HCT116 (cell line): ENCODE measurements around the gene TNIK.

Experiments
- ATF3 ChIP-seq: IDR thresholded peaks from 2 replicates; pipeline ENCODE4 v1.6.1; 2012
- CBX3 ChIP-seq: IDR thresholded peaks from 2 replicates; pipeline ENCODE4 v1.6.1; 2012; ENCODE audit warnings: low read depth
- CTCF ChIP-seq, 3 experiments: fragments of 200-600 bp in 1 of 3; sonication (generic) in 1 of 3; IDR thresholded peaks in 2 of 3; conservative IDR thresholded peaks in 1 of 3; 2 replicates each; pipeline ENCODE4 v1.5.1; 2012 to 2017; ENCODE audit warnings: low read depth in 2 of 3, low read length in 2 of 3, antibody characterized with exemption in 1 of 3, borderline replicate concordance in 1 of 3, control low read depth in 1 of 3, mild to moderate bottlenecking in 1 of 3, mixed read lengths in 1 of 3, mixed run types in 1 of 3, moderate library complexity in 1 of 3; ENCODE audit not compliant: insufficient read depth in 1 of 3
- EGR1 ChIP-seq: IDR thresholded peaks from 2 replicates; pipeline ENCODE4 v1.6.1; 2012; ENCODE audit warnings: low read depth
- ELF1 ChIP-seq: IDR thresholded peaks from 2 replicates; pipeline ENCODE4 v1.6.1; 2012; ENCODE audit warnings: low read depth, borderline replicate concordance
- EZH2 ChIP-seq: fragments of 200-600 bp; sonication (generic); IDR thresholded peaks from 2 replicates; pipeline ENCODE4 v1.6.1; 2017; ENCODE audit warnings: antibody characterized with exemption, mixed run types
- POLR2A ChIP-seq: IDR thresholded peaks from 2 replicates; pipeline ENCODE4 v1.7.0; 2011; ENCODE audit warnings: borderline replicate concordance; ENCODE audit not compliant: insufficient read depth, insufficient read length; ENCODE audit errors: extremely low read depth
- POLR2AphosphoS5 ChIP-seq: IDR thresholded peaks from 2 replicates; pipeline ENCODE4 v1.6.1; 2011; ENCODE audit warnings: mild to moderate bottlenecking, low read depth, low read length, moderate library complexity
- SRF ChIP-seq: IDR thresholded peaks from 2 replicates; pipeline ENCODE4 v1.6.1; 2012; ENCODE audit warnings: low read depth
- YY1 ChIP-seq: IDR thresholded peaks from 2 replicates; pipeline ENCODE4 v1.6.1; 2011; ENCODE audit warnings: low read length, low read depth, moderate library complexity, mild to moderate bottlenecking; ENCODE audit not compliant: insufficient replicate concordance; ENCODE audit errors: extremely low read depth
- ZNF274 ChIP-seq: fragments of 200-500 bp; sonication (Bioruptor generic); IDR thresholded peaks from 2 replicates; pipeline ENCODE4 v1.6.1; 2014; ENCODE audit warnings: mild to moderate bottlenecking, low read depth, low read length, inconsistent platforms
- TF ChIP-seq, protein P1 (sequence below): IDR thresholded peaks from 2 replicates; pipeline ENCODE4 v1.6.1; 2012; ENCODE audit warnings: low read depth

DNA sequence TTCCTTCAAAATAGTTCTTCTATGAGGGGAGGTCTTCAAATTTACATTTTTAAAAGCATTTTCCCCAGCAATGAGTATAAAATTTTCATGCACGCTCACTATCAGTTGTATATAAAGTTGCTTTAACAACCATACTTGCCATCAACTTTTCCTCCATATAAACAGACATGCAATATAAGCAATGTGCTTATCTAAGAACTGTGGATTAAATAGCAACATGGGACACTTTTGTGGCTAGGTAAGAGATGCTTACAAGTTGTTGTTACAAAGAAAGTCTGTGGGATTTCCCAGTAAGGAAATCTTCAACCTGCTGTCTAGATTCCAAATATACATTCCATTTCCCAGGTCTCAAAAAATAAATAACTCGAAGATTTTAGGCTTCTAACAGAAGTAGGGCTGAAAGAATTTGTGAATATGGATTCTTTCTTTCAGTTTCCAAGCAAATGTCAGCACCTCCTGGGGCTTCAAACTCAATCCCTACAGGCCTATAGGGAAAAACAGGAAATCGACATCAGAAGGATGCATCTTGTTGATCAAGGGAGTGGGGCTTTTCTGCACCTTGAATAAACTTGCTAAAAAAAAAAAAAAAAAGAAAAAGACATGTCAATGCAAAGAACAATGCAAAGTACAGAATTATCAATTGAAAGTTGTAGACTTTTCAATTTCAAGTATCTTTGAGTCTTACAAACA, 16.1 kb downstream of the TNIK start:
- TF ChIP-seq CTCF (IDR thresholded peaks at IDR 0.05 in 2 of 3, conservative IDR thresholded peaks at IDR 0.05 in 1 of 3; ENCODE audit: borderline replicate concordance in 1 of 3, insufficient read depth in 1 of 3, low read depth in 2 of 3, low read length in 2 of 3) = no peak
- TF ChIP-seq CBX3 = no peak
- no peak for TF ChIP-seq POLR2A
- TF ChIP-seq, protein P1, sequence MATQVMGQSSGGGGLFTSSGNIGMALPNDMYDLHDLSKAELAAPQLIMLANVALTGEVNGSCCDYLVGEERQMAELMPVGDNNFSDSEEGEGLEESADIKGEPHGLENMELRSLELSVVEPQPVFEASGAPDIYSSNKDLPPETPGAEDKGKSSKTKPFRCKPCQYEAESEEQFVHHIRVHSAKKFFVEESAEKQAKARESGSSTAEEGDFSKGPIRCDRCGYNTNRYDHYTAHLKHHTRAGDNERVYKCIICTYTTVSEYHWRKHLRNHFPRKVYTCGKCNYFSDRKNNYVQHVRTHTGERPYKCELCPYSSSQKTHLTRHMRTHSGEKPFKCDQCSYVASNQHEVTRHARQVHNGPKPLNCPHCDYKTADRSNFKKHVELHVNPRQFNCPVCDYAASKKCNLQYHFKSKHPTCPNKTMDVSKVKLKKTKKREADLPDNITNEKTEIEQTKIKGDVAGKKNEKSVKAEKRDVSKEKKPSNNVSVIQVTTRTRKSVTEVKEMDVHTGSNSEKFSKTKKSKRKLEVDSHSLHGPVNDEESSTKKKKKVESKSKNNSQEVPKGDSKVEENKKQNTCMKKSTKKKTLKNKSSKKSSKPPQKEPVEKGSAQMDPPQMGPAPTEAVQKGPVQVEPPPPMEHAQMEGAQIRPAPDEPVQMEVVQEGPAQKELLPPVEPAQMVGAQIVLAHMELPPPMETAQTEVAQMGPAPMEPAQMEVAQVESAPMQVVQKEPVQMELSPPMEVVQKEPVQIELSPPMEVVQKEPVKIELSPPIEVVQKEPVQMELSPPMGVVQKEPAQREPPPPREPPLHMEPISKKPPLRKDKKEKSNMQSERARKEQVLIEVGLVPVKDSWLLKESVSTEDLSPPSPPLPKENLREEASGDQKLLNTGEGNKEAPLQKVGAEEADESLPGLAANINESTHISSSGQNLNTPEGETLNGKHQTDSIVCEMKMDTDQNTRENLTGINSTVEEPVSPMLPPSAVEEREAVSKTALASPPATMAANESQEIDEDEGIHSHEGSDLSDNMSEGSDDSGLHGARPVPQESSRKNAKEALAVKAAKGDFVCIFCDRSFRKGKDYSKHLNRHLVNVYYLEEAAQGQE = no peak
- no peak for TF ChIP-seq EGR1
- no peak for TF ChIP-seq EZH2
- TF ChIP-seq SRF = no peak
- no peak for TF ChIP-seq POLR2AphosphoS5
- no peak for TF ChIP-seq ZNF274
- no peak for TF ChIP-seq ELF1
- no peak for TF ChIP-seq YY1
- TF ChIP-seq ATF3 = no peak
